Hepatocyte (in vitro differentiated cells): ENCODE measurements around the gene SPG21. TPM values are rescaled to one million over a fixed set of nuclear protein-coding genes. Genes with fewer than 3 reads are reported as not detected.

Source experiments
- DNase-seq: peaks from one replicate; pipeline ENCODE4 v3.0.0-alpha.2; 2016; ENCODE audit warnings: low spot score
- H2AFZ ChIP-seq: fragments of 200-600 bp; sonication (generic); 2 replicates; pipeline ENCODE4 v1.6.0; 2016; ENCODE audit warnings: antibody characterized with exemption, mild to moderate bottlenecking
- H3K27ac ChIP-seq: fragments of 200-600 bp; sonication (generic); 2 replicates; pipeline ENCODE4 v1.5.1; 2016; ENCODE audit warnings: mild to moderate bottlenecking
- H3K27me3 ChIP-seq: fragments of 200-600 bp; sonication (generic); 2 replicates; pipeline ENCODE4 v1.6.1; 2016
- H3K36me3 ChIP-seq: fragments of 200-600 bp; sonication (generic); replicated peaks from 2 replicates; pipeline ENCODE4 v1.5.1; 2016; ENCODE audit warnings: low read depth; ENCODE audit not compliant: insufficient read depth
- H3K4me1 ChIP-seq: fragments of 200-600 bp; sonication (generic); 2 replicates; pipeline ENCODE4 v1.5.1; 2016; ENCODE audit warnings: mild to moderate bottlenecking, moderate library complexity; ENCODE audit not compliant: insufficient read depth
- H3K4me2 ChIP-seq: fragments of 200-600 bp; sonication (generic); 2 replicates; pipeline ENCODE4 v1.6.0; 2016
- H3K4me3 ChIP-seq: fragments of 200-600 bp; sonication (generic); 2 replicates; pipeline ENCODE4 v1.5.1; 2016; ENCODE audit warnings: mild to moderate bottlenecking
- H3K79me2 ChIP-seq: fragments of 200-600 bp; sonication (generic); 2 replicates; pipeline ENCODE4 v1.6.0; 2017; ENCODE audit warnings: mild to moderate bottlenecking
- H3K9me2 ChIP-seq: fragments of 200-600 bp; sonication (generic); replicated peaks from 2 replicates; pipeline ENCODE4 v1.6.0; 2017; ENCODE audit warnings: mild to moderate bottlenecking; ENCODE audit not compliant: insufficient read depth
- H3K9me3 ChIP-seq: fragments of 200-600 bp; sonication (generic); 2 replicates; pipeline ENCODE4 v1.5.1; 2016; ENCODE audit warnings: low read depth, mild to moderate bottlenecking
- H4K20me1 ChIP-seq: fragments of 200-600 bp; sonication (generic); 2 replicates; pipeline ENCODE4 v1.6.0; 2016; ENCODE audit warnings: mild to moderate bottlenecking; ENCODE audit not compliant: insufficient read depth, poor library complexity, severe bottlenecking
- CTCF ChIP-seq: fragments of 200-600 bp; sonication (generic); IDR thresholded peaks from 2 replicates; pipeline ENCODE4 v1.5.1; 2016; ENCODE audit warnings: antibody characterized with exemption, mild to moderate bottlenecking; ENCODE audit not compliant: poor library complexity
- EZH2 ChIP-seq: fragments of 200-600 bp; sonication (generic); IDR thresholded peaks from 2 replicates; pipeline ENCODE4 v1.6.1; 2016; ENCODE audit warnings: antibody characterized with exemption, mild to moderate bottlenecking, borderline replicate concordance
- EZH2phosphoT487 ChIP-seq: fragments of 200-600 bp; sonication (generic); IDR thresholded peaks from one replicate; pipeline ENCODE4 v1.6.1; 2018; ENCODE audit warnings: antibody characterized with exemption, mild to moderate bottlenecking, low read depth, moderate library complexity; ENCODE audit not compliant: unreplicated experiment, severe bottlenecking
- WGBS: methylation state at CpG from one replicate; pipeline ENCODE4 v1.1.6; 2016; ENCODE audit warnings: low lambda C conversion rate; ENCODE audit errors: missing lambda C conversion rate; 5-methylcytosine and 5-hydroxymethylcytosine counted together
- polyA plus RNA-seq: library from polyadenylated mRNA; unstranded; fragments of >200 nt; fragmentation: Nextera tagmentation; extraction: Ambion mirVana; gene quantifications from 2 replicates; pipeline ENCODE4 v1.2.1, GENCODE V29; 2016
- total RNA-seq: library from RNA; depleted of rRNA; stranded (reverse); fragments of >200 nt; gene quantifications from 2 replicates; pipeline ENCODE4 v1.2.3, GENCODE V29; 2014

Gene SPG21
- total and polyA plus RNA-seq, 2 experiments from 2014 or later, result 86.4 to 138 TPM

- TF ChIP-seq CTCF (no peak), EZH2phosphoT487 (no peak), EZH2 (no peak)
- no peaks in the 10 kb centered on the region for H3K4me1 ChIP-seq
- no peaks in the 10 kb centered on the region for H4K20me1 ChIP-seq
- H3K4me2 ChIP-seq, result no peak overlapping the region
- no peaks in the 10 kb centered on the region for H3K79me2 ChIP-seq
- H3K27ac ChIP-seq, result no peak overlapping the region
- WGBS, result 95% methylated on average over 13 of the region's 13 CpGs
- no peak overlapping the region for H3K4me3 ChIP-seq
- DNase-seq, result no peak
- no peaks in the 10 kb centered on the region for H3K9me2 ChIP-seq
- H3K36me3 ChIP-seq, result no peaks in the 10 kb centered on the region
- no peaks in the 10 kb centered on the region for H3K9me3 ChIP-seq
- H2AFZ ChIP-seq, result no peak overlapping the region
- H3K27me3 ChIP-seq, result no peaks in the 10 kb centered on the region
Measured at GRCh38 chr15:64925335-64926330, 64.1 kb downstream of the SPG21 start.

GRCh38 chr15:64923546-64923945, 66.2 kb downstream of the SPG21 start:
- Histone ChIP-seq H3K27me3 (no peaks in the 10 kb centered on the region), H2AFZ (no peak overlapping the region), H3K4me3 (no peak overlapping the region), H3K9me3 (no peaks in the 10 kb centered on the region), H3K9me2 (no peaks in the 10 kb centered on the region), H4K20me1 (no peaks in the 10 kb centered on the region), H3K4me2 (no peak overlapping the region), H3K27ac (no peak overlapping the region), H3K4me1 (no peaks in the 10 kb centered on the region), H3K36me3 (no peaks in the 10 kb centered on the region), H3K79me2 (no peaks in the 10 kb centered on the region)
- no peak for DNase-seq
- 93% methylated on average over 2 of the region's 2 CpGs for WGBS
- no peak for TF ChIP-seq CTCF
- no peak for TF ChIP-seq EZH2
- no peak for TF ChIP-seq EZH2phosphoT487

GRCh38 chr15:64921711-64922110, 68.0 kb downstream of the SPG21 start:
- no peaks in the 10 kb centered on the region for H3K79me2 ChIP-seq
- no peak overlapping the region for H3K4me2 ChIP-seq
- no peaks in the 10 kb centered on the region for H3K9me2 ChIP-seq
- H2AFZ ChIP-seq, result no peak overlapping the region
- TF ChIP-seq EZH2 (no peak), EZH2phosphoT487 (no peak), CTCF (no peak)
- no peak overlapping the region for H3K4me3 ChIP-seq
- H4K20me1 ChIP-seq, result no peaks in the 10 kb centered on the region
- H3K9me3 ChIP-seq, result no peaks in the 10 kb centered on the region
- no peaks in the 10 kb centered on the region for H3K27me3 ChIP-seq
- no peak for DNase-seq
- WGBS, result 81% methylated on average over 5 of the region's 6 CpGs
- H3K4me1 ChIP-seq, result no peaks in the 10 kb centered on the region
- no peaks in the 10 kb centered on the region for H3K36me3 ChIP-seq
- no peak overlapping the region for H3K27ac ChIP-seq
